SK-N-SH (cell line): ENCODE data around the gene EPB41L5. TPM values are rescaled to one million over a fixed set of nuclear protein-coding genes. Genes with fewer than 3 reads are reported as not detected.
"Not testable (repeated sequence)": the region's sequence is repeated elsewhere in the genome, so short reads cannot be mapped to it uniquely, and the experiment has no call there.

Experiments used
- CTCF ChIA-PET: fragments of 300-600, 350-600 bp; formaldehyde crosslinking; extraction: SDS; loops from one replicate; lab custom pipeline; 2021; lab: Yijun Ruan, JAX
- POLR2A ChIA-PET: fragments of 350-600 bp; sonication (Branson Sonifier 250); formaldehyde crosslinking; extraction: SDS; loops from one replicate; lab custom pipeline; 2020; ENCODE audit warnings: antibody characterized with exemption, inconsistent platforms; lab: Yijun Ruan, JAX
- DNase-seq: peaks from one replicate; pipeline ENCODE4 v3.0.0; 2012
- H2AFZ ChIP-seq: fragments of 200-600 bp; sonication (generic); 2 replicates; pipeline ENCODE4 v1.8.1; 2016; ENCODE audit warnings: antibody characterized with exemption, mild to moderate bottlenecking, low read depth
- H3F3A ChIP-seq: fragments of 200-600 bp; sonication (generic); replicated peaks from 2 replicates; pipeline ENCODE3; 2016; ENCODE audit warnings: antibody characterized with exemption, mild to moderate bottlenecking; ENCODE audit not compliant: insufficient read depth
- H3K27ac ChIP-seq, 2 experiments: fragments of 200-500 bp in 1 of 2; fragments of 200-600 bp in 1 of 2; sonication (Bioruptor generic) in 1 of 2; sonication (generic), shearing (Covaris generic) in 1 of 2; 2 replicates each; pipeline versions ENCODE4 v1.5.1 to v1.6.1; 2014 to 2016; ENCODE audit warnings: low read depth in 2 of 2, inconsistent platforms in 1 of 2, low read length in 1 of 2, mild to moderate bottlenecking in 1 of 2, mixed read lengths in 1 of 2
- H3K27me3 ChIP-seq: fragments of 200-600 bp; sonication (generic), shearing (Covaris generic); 2 replicates; pipeline ENCODE4 v1.6.1; 2016; ENCODE audit warnings: mixed run types; ENCODE audit not compliant: insufficient read depth
- H3K36me3 ChIP-seq, 2 experiments: fragments of 200-500 bp in 1 of 2; fragments of 200-600 bp in 1 of 2; sonication (Bioruptor generic) in 1 of 2; sonication (generic) in 1 of 2; replicated peaks in 1 of 2; 2 replicates each; pipeline versions ENCODE3 to v1.5.1; 2014 to 2016; ENCODE audit warnings: low read length in 1 of 2, mild to moderate bottlenecking in 1 of 2; ENCODE audit not compliant: insufficient read depth in 2 of 2, control insufficient read depth in 1 of 2
- H3K4me1 ChIP-seq, 2 experiments: fragments of 200-500 bp in 1 of 2; fragments of 200-600 bp in 1 of 2; sonication (Bioruptor generic) in 1 of 2; sonication (generic), shearing (Covaris generic) in 1 of 2; 2 replicates each; pipeline versions ENCODE4 v1.5.1 to v1.6.1; 2014 to 2016; ENCODE audit warnings: low read depth in 1 of 2, low read length in 1 of 2, mixed run types in 1 of 2; ENCODE audit not compliant: insufficient read depth in 2 of 2, control insufficient read depth in 1 of 2
- H3K4me2 ChIP-seq: fragments of 200-600 bp; sonication (generic), shearing (Covaris generic); 2 replicates; pipeline ENCODE4 v1.6.1; 2017; ENCODE audit warnings: mixed run types
- H3K4me3 ChIP-seq, 2 experiments: fragments of 200-500 bp in 1 of 2; fragments of 200-600 bp in 1 of 2; sonication (Bioruptor generic) in 1 of 2; sonication (generic), shearing (Covaris generic) in 1 of 2; 2 replicates each; pipeline versions ENCODE4 v1.5.1 to v1.8.1; 2014 to 2016; ENCODE audit warnings: low read depth in 2 of 2, inconsistent platforms in 1 of 2, low read length in 1 of 2, mild to moderate bottlenecking in 1 of 2, mixed read lengths in 1 of 2, moderate library complexity in 1 of 2
- H3K79me2 ChIP-seq: fragments of 200-600 bp; sonication (generic); 2 replicates; pipeline ENCODE4 v1.8.1; 2017; ENCODE audit warnings: mild to moderate bottlenecking; ENCODE audit not compliant: insufficient read depth
- H3K9ac ChIP-seq: fragments of 200-600 bp; sonication (generic); 2 replicates; pipeline ENCODE4 v1.6.1; 2017; ENCODE audit warnings: mixed run types
- H3K9me2 ChIP-seq: fragments of 200-600 bp; sonication (generic); 2 replicates; pipeline ENCODE4 v1.6.1; 2017; ENCODE audit warnings: mixed run types
- H3K9me3 ChIP-seq: fragments of 200-600 bp; sonication (generic); 2 replicates; pipeline ENCODE4 v1.6.1; 2017; ENCODE audit warnings: mixed run types, mild to moderate bottlenecking, moderate library complexity
- H4K20me1 ChIP-seq: fragments of 200-600 bp; sonication (generic); 2 replicates; pipeline ENCODE4 v1.6.1; 2017; ENCODE audit warnings: mild to moderate bottlenecking, mixed run types; ENCODE audit not compliant: insufficient read depth
- CHD2 ChIP-seq: fragments of 150-350 bp; IDR thresholded peaks from 2 replicates; pipeline ENCODE4 v1.6.1; 2018; ENCODE audit warnings: low read length; ENCODE audit not compliant: partially characterized antibody
- EP300 ChIP-seq, 2 experiments: IDR thresholded peaks; 2 replicates each; pipeline versions ENCODE4 v1.4.0 to v1.6.1; 2012; ENCODE audit warnings: borderline replicate concordance in 1 of 2, low read depth in 1 of 2, low read length in 1 of 2
- FOXJ3 ChIP-seq: sonication (generic); formaldehyde crosslinking; IDR thresholded peaks from 2 replicates; pipeline ENCODE4 v1.5.1; 2020; ENCODE audit warnings: mild to moderate bottlenecking, missing genetic modification reagents
- JUND ChIP-seq: IDR thresholded peaks from 2 replicates; pipeline ENCODE4 v1.4.0; 2012
- MAX ChIP-seq: IDR thresholded peaks from 2 replicates; pipeline ENCODE4 v1.4.0; 2012; ENCODE audit warnings: low read depth
- MEF2A ChIP-seq: IDR thresholded peaks from 2 replicates; pipeline ENCODE4 v1.4.0; 2012; ENCODE audit warnings: low read depth, borderline replicate concordance
- NFIC ChIP-seq: IDR thresholded peaks from 2 replicates; pipeline ENCODE4 v1.4.0; 2012; ENCODE audit warnings: borderline replicate concordance
- PBX3 ChIP-seq: IDR thresholded peaks from 2 replicates; pipeline ENCODE4; 2012
- RFX5 ChIP-seq: IDR thresholded peaks from 2 replicates; pipeline ENCODE4 v1.6.1; 2012; ENCODE audit warnings: mild to moderate bottlenecking, improper control_type of control experiment, low read length
- RXRA ChIP-seq: IDR thresholded peaks from 2 replicates; pipeline ENCODE4 v1.4.0; 2012; ENCODE audit warnings: low read depth, mild to moderate bottlenecking, borderline replicate concordance
- SIN3A ChIP-seq: IDR thresholded peaks from 2 replicates; pipeline ENCODE4 v1.6.1; 2012; ENCODE audit warnings: low read depth, mild to moderate bottlenecking, low read length, moderate library complexity, borderline replicate concordance
- TEAD4 ChIP-seq: IDR thresholded peaks from 2 replicates; pipeline ENCODE4 v1.4.0; 2012; ENCODE audit warnings: mild to moderate bottlenecking, borderline replicate concordance; ENCODE audit not compliant: insufficient read depth
- USF1 ChIP-seq: IDR thresholded peaks from 2 replicates; pipeline ENCODE4 v1.4.0; 2012; ENCODE audit warnings: low read depth, borderline replicate concordance
- USF2 ChIP-seq: fragments of 150-350 bp; IDR thresholded peaks from 2 replicates; pipeline ENCODE4 v1.6.1; 2017; ENCODE audit warnings: antibody characterized with exemption, low read length, low read depth, borderline replicate concordance
- YY1 ChIP-seq: IDR thresholded peaks from 2 replicates; pipeline ENCODE4 v1.4.0; 2012; ENCODE audit warnings: low read depth, mild to moderate bottlenecking
- WGBS: methylation state at CpG from one replicate; pipeline ENCODE4 v1.1.6; 2017; ENCODE audit warnings: low lambda C conversion rate; 5-methylcytosine and 5-hydroxymethylcytosine counted together
- polyA plus RNA-seq, 3 experiments: library from polyadenylated mRNA; depleted of rRNA; stranded (reverse); fragments of >200 nt; gene quantifications; 2 replicates each; pipeline ENCODE4 v1.2.3, GENCODE V29; 2012

The EPB41L5 gene
- polyA plus RNA-seq, 1 of the 3 experiments (the other 2 are of a cell fraction), result 5.3 TPM

GRCh38 chr2:120042359-120042758 is 29.5 kb downstream of the EPB41L5 start:
- no peaks in the 10 kb centered on the region for H3K79me2 ChIP-seq
- no peaks in the 10 kb centered on the region for H3F3A ChIP-seq
- ChIA-PET CTCF (no interaction called here), POLR2A (no interaction called here)
- H3K4me1 ChIP-seq, result no peaks in the 10 kb centered on the region
- DNase-seq, result no peak
- H3K9me2 ChIP-seq, result no peaks in the 10 kb centered on the region
- H3K9me3 ChIP-seq, result no peaks in the 10 kb centered on the region
- H2AFZ ChIP-seq, result no peak overlapping the region
- H3K36me3 ChIP-seq, result peaks cover 18 to 27% of the 10 kb centered on the region in 2 experiments
- H3K9ac ChIP-seq, result no peak overlapping the region
- H3K4me2 ChIP-seq, result no peak overlapping the region
- no peak overlapping the region for H3K27ac ChIP-seq
- H3K4me3 ChIP-seq, result no peak overlapping the region
- no peaks in the 10 kb centered on the region for H4K20me1 ChIP-seq
- no peaks in the 10 kb centered on the region for H3K27me3 ChIP-seq
- 100% methylated on average over 1 of the region's 1 CpG for WGBS
- TF ChIP-seq TEAD4 (no peak), USF1 (no peak)
- TF ChIP-seq, all 33 proteins: peak for 0

GRCh38 chr2:120044336-120044735 is 31.5 kb downstream of the EPB41L5 start:
- Histone ChIP-seq H3K27me3 (no peaks in the 10 kb centered on the region), H3K4me2 (no peak overlapping the region), H3K9ac (no peak overlapping the region), H3K9me3 (no peaks in the 10 kb centered on the region), H3K9me2 (no peaks in the 10 kb centered on the region), H3K79me2 (no peaks in the 10 kb centered on the region), H3K36me3 (peaks cover 18 to 22% of the 10 kb centered on the region in 2 experiments), H3K27ac (no peak overlapping the region), H3K4me3 (no peak overlapping the region), H2AFZ (no peak overlapping the region), H3F3A (no peaks in the 10 kb centered on the region), H3K4me1 (no peaks in the 10 kb centered on the region), H4K20me1 (no peaks in the 10 kb centered on the region)
- POLR2A ChIA-PET, result no interaction called here
- TF ChIP-seq USF2, result no peak
- no peak for TF ChIP-seq PBX3
- no peak for TF ChIP-seq MAX
- TF ChIP-seq SIN3A, result no peak
- no peak for TF ChIP-seq RXRA
- TF ChIP-seq EP300 (IDR thresholded peaks at IDR 0.05; ENCODE audit: borderline replicate concordance in 1 of 2, low read depth in 1 of 2, low read length in 1 of 2), result no peak
- no peak for TF ChIP-seq NFIC
- TF ChIP-seq CHD2, result no peak
- no peak for TF ChIP-seq MEF2A
- no peak for TF ChIP-seq RFX5
- no peak for TF ChIP-seq FOXJ3 (CRISPR knock-in tag)
- no peak for TF ChIP-seq JUND
- no peak for TF ChIP-seq TEAD4
- no peak for TF ChIP-seq YY1
- no peak for DNase-seq
- CTCF ChIA-PET, result no interaction called here

- WGBS, result 87% methylated on average over 4 of the region's 4 CpGs
These were observed 32.9 kb downstream of the EPB41L5 start for GRCh38 chr2:120045775-120046174.

GRCh38 chr2:120046252-120046651 is 33.4 kb downstream of the EPB41L5 start:
- H3K9me2 ChIP-seq, H3K27ac ChIP-seq, H4K20me1 ChIP-seq, H3F3A ChIP-seq, CTCF ChIA-PET, POLR2A ChIA-PET, H3K79me2 ChIP-seq, DNase-seq, H3K4me3 ChIP-seq, H3K27me3 ChIP-seq, H3K9me3 ChIP-seq, H2AFZ ChIP-seq, H3K4me1 ChIP-seq, H3K9ac ChIP-seq, H3K4me2 ChIP-seq: not testable (repeated sequence)
- peaks cover 18 to 22% of the 10 kb centered on the region in 2 experiments for H3K36me3 ChIP-seq
- 95% methylated on average over 2 of the region's 2 CpGs for WGBS

More at GRCh38 chr2:120045775-120046174, 32.9 kb downstream of the EPB41L5 start:
- H3K9me2 ChIP-seq, H3K4me3 ChIP-seq, CTCF ChIA-PET, H4K20me1 ChIP-seq, H2AFZ ChIP-seq, H3K27ac ChIP-seq, DNase-seq, H3K27me3 ChIP-seq, H3K79me2 ChIP-seq, H3K9ac ChIP-seq, POLR2A ChIA-PET, H3K4me2 ChIP-seq, H3K4me1 ChIP-seq, H3F3A ChIP-seq, H3K9me3 ChIP-seq: not testable (repeated sequence)
- H3K36me3 ChIP-seq, result peaks cover 18 to 22% of the 10 kb centered on the region in 2 experiments
